VCaP (cell line): ENCODE results near the gene GTF2F2.

Source experiments
- H3K27ac ChIP-seq: fragments of 450-650 bp; 2 replicates; pipeline ENCODE4 v1.5.1; 2017
- CTCF ChIP-seq: fragments of 450-650 bp; conservative IDR thresholded peaks from 2 replicates; pipeline ENCODE4 v1.5.1; 2017; ENCODE audit warnings: mild to moderate bottlenecking, moderate library complexity

Gene GTF2F2

GRCh38 chr13:45256254-45256653 is 135.9 kb downstream of the GTF2F2 start:
- H3K27ac ChIP-seq = no peak overlapping the region
- no peak for TF ChIP-seq CTCF

DNA sequence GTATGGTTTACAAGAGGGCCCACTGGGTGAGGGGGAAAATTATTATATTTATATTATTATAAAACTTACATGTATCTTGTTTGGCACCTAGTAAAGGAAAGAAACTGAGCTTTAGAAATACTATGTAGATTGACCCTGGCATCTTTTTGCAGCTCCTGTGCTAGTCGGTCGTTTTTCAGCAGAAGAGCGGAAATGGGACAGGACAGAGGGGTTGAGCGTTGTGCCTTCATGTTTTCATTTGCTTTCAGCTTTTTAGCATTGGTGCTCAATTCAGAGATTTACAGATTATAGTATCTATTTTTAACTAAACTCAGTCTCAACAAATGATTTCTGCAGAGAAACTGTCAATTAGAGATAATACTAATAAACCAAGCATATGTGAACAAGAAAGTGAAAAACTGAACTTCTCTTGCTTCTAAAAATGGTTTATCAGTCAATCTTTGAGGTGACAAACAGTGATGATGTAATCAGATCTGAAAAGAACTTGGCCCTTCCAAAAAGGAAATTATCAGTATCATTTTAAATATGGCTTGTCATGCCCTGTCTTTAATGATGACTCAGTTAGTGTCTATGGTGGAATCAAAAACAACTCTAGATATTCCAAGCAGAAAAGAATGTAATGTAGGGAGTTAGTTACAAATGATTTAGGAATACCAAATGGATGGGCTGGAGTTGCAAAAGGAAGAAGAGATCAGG is 137.5 kb downstream of the GTF2F2 start:
- no peak for TF ChIP-seq CTCF
- no peak overlapping the region for H3K27ac ChIP-seq

DNA sequence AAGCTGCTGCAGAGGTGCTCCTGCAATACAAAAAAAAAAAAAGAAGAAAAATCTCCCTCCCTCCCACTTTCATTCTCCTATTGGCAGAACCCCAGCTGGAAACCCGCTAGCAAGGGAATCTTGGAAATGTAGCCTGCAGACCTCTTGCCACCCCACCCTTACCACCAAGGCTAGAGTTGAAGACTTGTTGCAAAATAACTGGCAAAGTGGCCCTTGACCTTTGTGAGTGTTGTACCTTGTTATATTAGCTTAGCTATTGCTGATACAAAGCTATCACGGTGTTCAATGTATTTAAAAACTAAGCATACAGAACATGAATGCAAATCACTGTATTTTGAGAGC is 138.0 kb downstream of the GTF2F2 start:
- TF ChIP-seq CTCF = no peak
- no peak overlapping the region for H3K27ac ChIP-seq

DNA sequence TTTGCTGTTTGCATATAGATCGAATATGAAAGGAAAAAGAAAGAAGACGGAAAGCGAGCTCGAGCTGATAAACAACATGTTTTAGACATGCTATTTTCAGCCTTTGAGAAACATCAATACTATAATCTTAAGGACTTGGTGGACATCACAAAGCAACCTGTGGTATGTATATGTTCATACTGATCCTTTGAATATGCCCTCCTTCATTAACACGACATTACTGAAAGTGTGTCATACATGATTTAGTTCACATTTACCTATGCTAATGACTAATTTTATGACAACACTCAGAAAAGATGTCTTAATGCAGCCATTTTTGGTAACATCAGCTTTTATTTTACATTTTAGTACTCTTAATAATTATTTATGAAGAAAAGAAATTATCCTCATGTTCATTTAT is 146.9 kb downstream of the GTF2F2 start:
- no peak for TF ChIP-seq CTCF

GRCh38 chr13:45269204-45269603 is 148.9 kb downstream of the GTF2F2 start:
- no peak overlapping the region for H3K27ac ChIP-seq
- TF ChIP-seq CTCF = no peak

More for the DNA sequence above, 146.9 kb downstream of the GTF2F2 start:
- no peak overlapping the region for H3K27ac ChIP-seq

DNA sequence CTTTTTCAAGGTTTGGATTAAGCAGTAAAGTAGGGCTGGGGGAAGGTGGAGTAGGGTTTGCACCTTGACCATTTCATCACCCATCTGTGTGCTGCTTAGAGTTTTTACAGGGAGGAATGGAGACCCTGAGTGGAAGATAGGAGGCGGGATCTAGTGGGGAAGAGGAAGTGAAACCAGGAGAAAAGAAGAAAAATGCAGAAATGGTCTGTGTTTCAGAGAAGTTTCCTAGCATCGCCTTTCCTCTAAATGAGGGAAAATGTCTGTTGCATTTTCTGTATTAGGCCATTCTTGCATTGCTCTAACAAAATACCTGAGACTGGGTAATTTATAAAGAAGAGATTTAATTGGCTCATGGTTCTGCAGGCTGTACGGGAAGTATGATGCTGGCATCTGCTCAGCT is 156.6 kb downstream of the GTF2F2 start:
- no peak for TF ChIP-seq CTCF
- no peak overlapping the region for H3K27ac ChIP-seq

GRCh38 chr13:45278096-45278645 is 157.9 kb downstream of the GTF2F2 start:
- H3K27ac ChIP-seq = no peak overlapping the region
- no peak for TF ChIP-seq CTCF
